Stimulated activated CD8-positive, alpha-beta memory T cell treated with anti-CD3 and anti-CD28 coated beads, Interleukin-7, amount 100 ng/mL, for 24 hours (primary cell): ENCODE results near the gene OSER1.

Experiments used
- DNase-seq: peaks from one replicate; pipeline ENCODE4 v3.0.0-alpha.2; 2020; ENCODE audit warnings: low read depth

Gene OSER1

GRCh38 chr20:44174996-44175765 lies 35.4 kb downstream of the OSER1 start:
- DNase-seq: no peak

GRCh38 chr20:44173846-44174245 lies 36.7 kb downstream of the OSER1 start:
- no peak for DNase-seq

- DNase-seq: no peak
Observed at GRCh38 chr20:44173116-44173515, 37.5 kb downstream of the OSER1 start.

GRCh38 chr20:44172572-44172950 lies 38.0 kb downstream of the OSER1 start:
- DNase-seq: no peak

GRCh38 chr20:44171775-44172571 lies 38.6 kb downstream of the OSER1 start:
- DNase-seq: no peak

GRCh38 chr20:44170816-44171410 lies 39.7 kb downstream of the OSER1 start:
- no peak for DNase-seq

GRCh38 chr20:44167736-44168135 lies 42.8 kb downstream of the OSER1 start:
- DNase-seq: no peak

- no peak for DNase-seq
Observed at GRCh38 chr20:44166477-44166876, 44.1 kb downstream of the OSER1 start.

GRCh38 chr20:44166008-44166407 lies 44.6 kb downstream of the OSER1 start:
- DNase-seq: no peak

- DNase-seq: no peak
Observed at GRCh38 chr20:44160133-44160532, 50.4 kb downstream of the OSER1 start.

GRCh38 chr20:44159711-44160110 lies 50.9 kb downstream of the OSER1 start:
- DNase-seq: no peak

- DNase-seq: no peak
Observed at GRCh38 chr20:44159125-44159524, 51.4 kb downstream of the OSER1 start.

GRCh38 chr20:44157061-44157460 lies 53.5 kb downstream of the OSER1 start:
- DNase-seq: no peak

- DNase-seq: no peak
Observed at GRCh38 chr20:44154521-44155001, 56.0 kb downstream of the OSER1 start.

GRCh38 chr20:44153636-44154043 lies 56.9 kb downstream of the OSER1 start:
- no peak for DNase-seq

- DNase-seq: no peak
Observed at GRCh38 chr20:44151621-44152416, 58.8 kb downstream of the OSER1 start.

- no peak for DNase-seq
Observed at GRCh38 chr20:44146272-44146671, 64.3 kb downstream of the OSER1 start.
